CD14-positive monocyte (primary cell): ENCODE results near the gene RFX4. TPM values are rescaled to one million over a fixed set of nuclear protein-coding genes. Genes with fewer than 3 reads are reported as not detected.

Source experiments
- DNase-seq, 3 donors: peaks; one replicate each; pipeline ENCODE4 v3.0.0-alpha.2; 2011 to 2022
- H2AFZ ChIP-seq: 2 replicates; pipeline ENCODE4 v1.6.0; 2012; ENCODE audit warnings: mild to moderate bottlenecking, low read depth, low read length, inconsistent platforms; ENCODE audit not compliant: insufficient read depth, poor library complexity, severe bottlenecking
- H3K27ac ChIP-seq, 2 donors: 1 replicate in 1 of 2; 2 replicates in 1 of 2; pipeline ENCODE4 v1.5.1; 2012 to 2013; ENCODE audit warnings: low read length in 2 of 2, control low read depth in 1 of 2, inconsistent platforms in 1 of 2, low read depth in 1 of 2, mild to moderate bottlenecking in 1 of 2
- H3K27me3 ChIP-seq, 2 donors: one replicate each; pipeline versions ENCODE4 v1.6.0 to v1.6.1; 2011 to 2013; ENCODE audit warnings: low read length in 2 of 2; ENCODE audit not compliant: control insufficient read depth in 2 of 2, insufficient read depth in 2 of 2
- H3K36me3 ChIP-seq, 2 donors: replicated peaks in 1 of 2; 1 replicate in 1 of 2; 2 replicates in 1 of 2; pipeline versions ENCODE4 v1.5.1 to v1.6.1; 2012 to 2013; ENCODE audit warnings: low read length in 2 of 2, control low read depth in 1 of 2, inconsistent platforms in 1 of 2, mild to moderate bottlenecking in 1 of 2; ENCODE audit not compliant: insufficient read depth in 2 of 2, control insufficient read depth in 1 of 2
- H3K4me1 ChIP-seq, 2 donors: 1 replicate in 1 of 2; 2 replicates in 1 of 2; pipeline versions ENCODE4 v1.5.1 to v1.6.1; 2012 to 2013; ENCODE audit warnings: low read length in 2 of 2, control low read depth in 1 of 2, inconsistent platforms in 1 of 2, mild to moderate bottlenecking in 1 of 2, moderate library complexity in 1 of 2; ENCODE audit not compliant: insufficient read depth in 2 of 2, control insufficient read depth in 1 of 2
- H3K4me2 ChIP-seq: replicated peaks from 2 replicates; pipeline ENCODE3; 2012; ENCODE audit warnings: low read length, moderate library complexity, mild to moderate bottlenecking; ENCODE audit not compliant: poor library complexity, severe bottlenecking; ENCODE audit errors: extremely low read depth
- H3K4me3 ChIP-seq, 3 experiments: fragments of 200-600 bp in 1 of 3; sonication (generic) in 1 of 3; replicated peaks in 1 of 3; 1 replicate in 2 of 3; 2 replicates in 1 of 3; pipeline ENCODE4 v1.5.1; 2011 to 2013; ENCODE audit warnings: low read length in 3 of 3, mild to moderate bottlenecking in 3 of 3, control low read depth in 2 of 3, low read depth in 2 of 3, inconsistent platforms in 1 of 3, moderate library complexity in 1 of 3
- H3K79me2 ChIP-seq: 2 replicates; pipeline ENCODE4 v1.6.0; 2012; ENCODE audit warnings: mild to moderate bottlenecking, control low read depth, inconsistent platforms, low read length, moderate library complexity; ENCODE audit not compliant: insufficient read depth
- H3K9ac ChIP-seq: 2 replicates; pipeline ENCODE4 v1.6.0; 2017; ENCODE audit warnings: low read length, mild to moderate bottlenecking; ENCODE audit not compliant: insufficient read depth, poor library complexity, severe bottlenecking
- H3K9me3 ChIP-seq, 2 donors: replicated peaks in 1 of 2; 1 replicate in 1 of 2; 2 replicates in 1 of 2; pipeline versions ENCODE4 v1.5.1 to v1.6.1; 2012 to 2013; ENCODE audit warnings: low read length in 2 of 2, control low read depth in 1 of 2; ENCODE audit not compliant: control insufficient read depth in 1 of 2, insufficient read depth in 1 of 2
- H4K20me1 ChIP-seq: 2 replicates; pipeline ENCODE4 v1.6.0; 2012; ENCODE audit warnings: mild to moderate bottlenecking, low read length, control low read depth, moderate library complexity; ENCODE audit not compliant: insufficient read depth
- H3K27ac Mint-ChIP-seq, 7 donors: one replicate each; pipeline ENCODE4 v1.8.0; 2020; ENCODE audit warnings: mild to moderate bottlenecking in 7 of 7, mixed read lengths in 7 of 7, moderate library complexity in 6 of 7, inconsistent platforms in 2 of 7
- H3K27me3 Mint-ChIP-seq, 3 donors: one replicate each; pipeline ENCODE4 v1.8.0; 2021 to 2022; ENCODE audit warnings: low read depth in 3 of 3, mild to moderate bottlenecking in 3 of 3, mixed read lengths in 3 of 3, moderate library complexity in 3 of 3, inconsistent platforms in 1 of 3
- H3K36me3 Mint-ChIP-seq, 2 donors: one replicate each; pipeline ENCODE4 v1.8.0; 2020; ENCODE audit warnings: mixed read lengths in 2 of 2, inconsistent platforms in 1 of 2, mild to moderate bottlenecking in 1 of 2
- H3K4me1 Mint-ChIP-seq: one replicate; pipeline ENCODE4 v1.8.0; 2020; ENCODE audit warnings: mild to moderate bottlenecking, mixed read lengths
- H3K4me3 Mint-ChIP-seq, 2 donors: one replicate each; pipeline ENCODE4 v1.8.0; 2020; ENCODE audit warnings: mild to moderate bottlenecking in 2 of 2, mixed read lengths in 2 of 2, moderate library complexity in 1 of 2
- H3K9me3 Mint-ChIP-seq, 7 donors: one replicate each; pipeline ENCODE4 v1.8.0; 2020 to 2022; ENCODE audit warnings: mixed read lengths in 7 of 7, mild to moderate bottlenecking in 6 of 7, moderate library complexity in 6 of 7, inconsistent platforms in 2 of 7
- WGBS: methylation state at CpG from one replicate; pipeline ENCODE4 v1.1.5; 2013; ENCODE audit warnings: missing lambda C conversion rate; ENCODE audit not compliant: insufficient coverage; 5-methylcytosine and 5-hydroxymethylcytosine counted together
- intact Hi-C, 2 donors: fragments of 100-400 bp; cut with micrococcal nuclease; formaldehyde crosslinking; loops; one replicate each; pipeline versions ENCODE4 v1.15.0 to v1.15.1; 2023
- polyA plus RNA-seq, 3 donors: library from polyadenylated mRNA; depleted of rRNA in 1 of 3; unstranded in 2 of 3; stranded (reverse) in 1 of 3; fragments of 300-500 nt in 2 of 3; fragments of >200 nt in 1 of 3; fragmentation: Illumina TruSeq in 2 of 3; gene quantifications; 1 replicate in 2 of 3; 2 replicates in 1 of 3; pipeline ENCODE4 v1.2.3, GENCODE V29; 2012 to 2021
- TF ChIP-seq, protein P1 (sequence below): fragments of 200-600 bp; IDR thresholded peaks from one replicate; pipeline ENCODE4 v1.8.0; 2022; ENCODE audit warnings: antibody characterized with exemption, mild to moderate bottlenecking

RFX4 gene
- polyA plus RNA-seq, 3 donors = not detected

DNA sequence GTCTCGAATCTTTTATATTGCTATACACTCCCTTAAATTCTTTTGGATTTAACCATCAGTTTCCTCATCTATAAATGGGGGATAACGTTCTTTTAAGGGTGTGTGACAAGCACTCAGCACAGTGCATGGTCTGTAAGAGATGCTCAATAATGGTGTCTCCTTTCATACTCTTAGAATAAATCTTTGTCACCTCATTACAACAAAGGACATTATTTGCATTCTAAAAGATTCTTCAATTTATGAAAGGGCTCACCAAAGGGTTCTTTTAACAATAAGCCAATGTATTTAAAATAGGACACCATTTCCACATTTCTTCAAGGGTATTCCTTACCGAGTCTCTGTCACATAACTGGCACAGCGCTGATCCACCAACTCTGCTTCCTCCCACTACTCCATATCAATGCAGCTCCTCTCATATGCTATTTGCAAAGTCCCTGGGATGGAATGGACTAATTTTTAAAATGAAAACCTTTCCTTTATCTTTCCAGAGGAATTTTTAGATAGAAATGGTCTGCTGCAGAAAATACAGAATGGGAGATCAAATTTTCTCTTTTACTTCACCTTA is 162.5 kb downstream of the RFX4 start:
- WGBS = no CpG with 5 or more reads among the region's 4 CpGs
- Mint-ChIP-seq H3K4me3 (peak overlapping the region in 1 of 2 donors; percentile 21), H3K36me3 (no peaks in the 10 kb centered on the region), H3K4me1 (peaks cover 8% of the 10 kb centered on the region), H3K9me3 (peaks cover 0 to 4% (median 0%) of the 10 kb centered on the region in 7 donors), H3K27me3 (peaks cover 19 to 39% (median 27%) of the 10 kb centered on the region in 3 donors), H3K27ac (no peak overlapping the region)
- TF ChIP-seq, protein P1, sequence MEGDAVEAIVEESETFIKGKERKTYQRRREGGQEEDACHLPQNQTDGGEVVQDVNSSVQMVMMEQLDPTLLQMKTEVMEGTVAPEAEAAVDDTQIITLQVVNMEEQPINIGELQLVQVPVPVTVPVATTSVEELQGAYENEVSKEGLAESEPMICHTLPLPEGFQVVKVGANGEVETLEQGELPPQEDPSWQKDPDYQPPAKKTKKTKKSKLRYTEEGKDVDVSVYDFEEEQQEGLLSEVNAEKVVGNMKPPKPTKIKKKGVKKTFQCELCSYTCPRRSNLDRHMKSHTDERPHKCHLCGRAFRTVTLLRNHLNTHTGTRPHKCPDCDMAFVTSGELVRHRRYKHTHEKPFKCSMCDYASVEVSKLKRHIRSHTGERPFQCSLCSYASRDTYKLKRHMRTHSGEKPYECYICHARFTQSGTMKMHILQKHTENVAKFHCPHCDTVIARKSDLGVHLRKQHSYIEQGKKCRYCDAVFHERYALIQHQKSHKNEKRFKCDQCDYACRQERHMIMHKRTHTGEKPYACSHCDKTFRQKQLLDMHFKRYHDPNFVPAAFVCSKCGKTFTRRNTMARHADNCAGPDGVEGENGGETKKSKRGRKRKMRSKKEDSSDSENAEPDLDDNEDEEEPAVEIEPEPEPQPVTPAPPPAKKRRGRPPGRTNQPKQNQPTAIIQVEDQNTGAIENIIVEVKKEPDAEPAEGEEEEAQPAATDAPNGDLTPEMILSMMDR = no peak
- no peak overlapping the region for H3K4me2 ChIP-seq
- no peak overlapping the region for H3K9ac ChIP-seq
- peaks cover 16 to 29% of the 10 kb centered on the region in 2 donors for H3K27me3 ChIP-seq
- H3K27ac ChIP-seq = no peak overlapping the region
- H4K20me1 ChIP-seq = no peaks in the 10 kb centered on the region
- H3K4me3 ChIP-seq = no peak overlapping the region
- H3K4me1 ChIP-seq = peaks cover 8 to 10% of the 10 kb centered on the region in 2 donors
- intact Hi-C loops = no loop called here
- H3K9me3 ChIP-seq = no peaks in the 10 kb centered on the region
- no peak overlapping the region for H2AFZ ChIP-seq
- no peaks in the 10 kb centered on the region for H3K36me3 ChIP-seq
- H3K79me2 ChIP-seq = no peaks in the 10 kb centered on the region
- no peak for DNase-seq

- no peak overlapping the region for H3K4me3 ChIP-seq
- H3K9me3 ChIP-seq = peaks cover 0 to 6% of the 10 kb centered on the region in 2 donors
- intact Hi-C loops = no loop called here
- no peak for DNase-seq
- H3K27me3 ChIP-seq = peaks cover 13 to 16% of the 10 kb centered on the region in 2 donors
- Mint-ChIP-seq H3K9me3 (peaks cover 0 to 10% (median 7%) of the 10 kb centered on the region in 7 donors), H3K4me1 (no peaks in the 10 kb centered on the region), H3K4me3 (no peak overlapping the region), H3K27me3 (peaks cover 12 to 28% (median 15%) of the 10 kb centered on the region in 3 donors), H3K27ac (peak overlapping the region in 1 of 7 donors; percentile 21), H3K36me3 (no peaks in the 10 kb centered on the region)
- no peaks in the 10 kb centered on the region for H4K20me1 ChIP-seq
- TF ChIP-seq, protein P1 = no peak
- 93% methylated on average over 2 of the region's 3 CpGs for WGBS
- no peaks in the 10 kb centered on the region for H3K79me2 ChIP-seq
- H3K9ac ChIP-seq = no peak overlapping the region
- no peaks in the 10 kb centered on the region for H3K4me1 ChIP-seq
- H3K27ac ChIP-seq = no peak overlapping the region
- no peak overlapping the region for H3K4me2 ChIP-seq
- H2AFZ ChIP-seq = no peak overlapping the region
- no peaks in the 10 kb centered on the region for H3K36me3 ChIP-seq
These were observed 165.2 kb downstream of the RFX4 start for GRCh38 chr12:106747973-106748436.
